A549 (cell line): Measurements from ENCODE around the gene CCDC74A. TPM values are rescaled to one million over a fixed set of nuclear protein-coding genes. Genes with fewer than 3 reads are reported as not detected.
A peak's percentile ranks its signal among the peaks of the same experiment; 100 is the strongest.
"Not testable (repeated sequence)": the region's sequence is repeated elsewhere in the genome, so short reads cannot be mapped to it uniquely, and the experiment has no call there.

Experiments
- ATAC-seq, 2 experiments: fragments of 200-7000 bp in 1 of 2; fragments of >200 bp in 1 of 2; cut with Nextera tagmentation in 1 of 2; cut with Tn5 transposase in 1 of 2; 3 replicates each; pipeline versions ENCODE4 v1.8.0 to v1.9.1; 2018 to 2020; ENCODE audit warnings: mild to moderate bottlenecking in 1 of 2, moderate library complexity in 1 of 2
- CTCF ChIA-PET: fragments of 300-600 bp; sonication (Branson Sonifier 250); formaldehyde crosslinking; extraction: SDS; loops from one replicate; lab custom pipeline; 2021; ENCODE audit warnings: antibody characterized with exemption, inconsistent platforms; lab: Yijun Ruan, JAX
- POLR2A ChIA-PET: fragments of 350-600 bp; formaldehyde crosslinking; extraction: SDS; loops from one replicate; lab custom pipeline; 2021; ENCODE audit warnings: antibody characterized with exemption, inconsistent platforms; lab: Yijun Ruan, JAX
- DNase-seq, 2 experiments: peaks; one replicate each; pipeline versions ENCODE4 v3.0.0 to v3.0.0-alpha.2; 2011 to 2016; ENCODE audit warnings: low read depth in 1 of 2, low spot score in 1 of 2
- FAIRE-seq: peaks from 2 replicates; lab custom pipeline; 2011; peaks lifted over from hg19 to GRCh38; lab: Jason Lieb, UNC
- H3K27ac ChIP-seq, 2 experiments: fragments of >200 bp; sonication (Bioruptor Twin); formaldehyde crosslinking; 3 replicates each; pipeline ENCODE4 v1.5.1; 2016 to 2017
- H3K4me1 ChIP-seq: fragments of >200 bp; sonication (Bioruptor Twin); formaldehyde crosslinking; 3 replicates; pipeline ENCODE4 v1.6.1; 2016
- H3K4me2 ChIP-seq: fragments of >200 bp; sonication (Bioruptor Twin); formaldehyde crosslinking; 3 replicates; pipeline ENCODE4 v1.6.1; 2016
- H3K4me3 ChIP-seq: fragments of >200 bp; sonication (Bioruptor Twin); formaldehyde crosslinking; 3 replicates; pipeline ENCODE4 v1.5.1; 2016
- H3K9me3 ChIP-seq: fragments of >200 bp; sonication (Bioruptor Twin); formaldehyde crosslinking; 3 replicates; pipeline ENCODE4 v1.6.1; 2016
- BHLHE40 ChIP-seq: IDR thresholded peaks from 2 replicates; pipeline ENCODE4 v1.6.1; 2012; ENCODE audit warnings: low read depth, low read length, inconsistent platforms
- CBX2 ChIP-seq: fragments of 200-600 bp; sonication (generic); IDR thresholded peaks from 2 replicates; pipeline ENCODE4 v1.6.1; 2016; ENCODE audit warnings: low read depth, mild to moderate bottlenecking, borderline replicate concordance
- CHD4 ChIP-seq: fragments of 200-600 bp; sonication (generic); IDR thresholded peaks from 2 replicates; pipeline ENCODE4 v1.6.1; 2016; ENCODE audit warnings: antibody characterized with exemption, mild to moderate bottlenecking, borderline replicate concordance
- EHMT2 ChIP-seq: fragments of 200-600 bp; sonication (generic); IDR thresholded peaks from 2 replicates; pipeline ENCODE4 v1.6.1; 2016; ENCODE audit warnings: antibody characterized with exemption, low read depth, mild to moderate bottlenecking, moderate library complexity
- EP300 ChIP-seq, 2 experiments: fragments of >200 bp; sonication (Bioruptor Twin); formaldehyde crosslinking; IDR thresholded peaks; 2 replicates in 1 of 2; 3 replicates in 1 of 2; pipeline ENCODE4 v1.6.1; 2016 to 2017
- FOSB ChIP-seq: fragments of 250-450 bp; sonication (Bioruptor Pico); IDR thresholded peaks from 2 replicates; pipeline ENCODE4 v1.5.0; 2020; ENCODE audit warnings: mild to moderate bottlenecking, moderate library complexity
- GATA3 ChIP-seq: IDR thresholded peaks from 2 replicates; pipeline ENCODE4 v1.6.1; 2012; ENCODE audit warnings: borderline replicate concordance
- HOXA7 ChIP-seq: fragments of 250-450 bp; sonication (Bioruptor Pico); IDR thresholded peaks from 2 replicates; pipeline ENCODE4 v1.5.0; 2020; ENCODE audit warnings: mild to moderate bottlenecking, moderate library complexity
- HOXB13 ChIP-seq: fragments of 250-450 bp; sonication (Bioruptor Pico); IDR thresholded peaks from 2 replicates; pipeline ENCODE4 v1.5.0; 2020; ENCODE audit warnings: low read depth, mild to moderate bottlenecking, moderate library complexity
- HOXB5 ChIP-seq: fragments of 250-450 bp; sonication (Bioruptor Pico); IDR thresholded peaks from 2 replicates; pipeline ENCODE4 v1.5.0; 2020; ENCODE audit warnings: mild to moderate bottlenecking, moderate library complexity
- JUN ChIP-seq, 2 experiments: fragments of >200 bp; sonication (Bioruptor Twin); formaldehyde crosslinking; IDR thresholded peaks; 2 replicates in 1 of 2; 3 replicates in 1 of 2; pipeline ENCODE4 v1.6.1; 2016 to 2017
- KDM5A ChIP-seq: fragments of 200-600 bp; sonication (generic); IDR thresholded peaks from 2 replicates; pipeline ENCODE4 v1.6.1; 2016; ENCODE audit warnings: antibody characterized with exemption, mild to moderate bottlenecking
- MYC ChIP-seq: IDR thresholded peaks from 2 replicates; pipeline ENCODE4 v1.6.1; 2012; ENCODE audit warnings: mild to moderate bottlenecking, inconsistent platforms, low read length, improper control_type of control experiment, borderline replicate concordance
- NPAS2 ChIP-seq: fragments of 250-450 bp; sonication (Bioruptor Pico); IDR thresholded peaks from 2 replicates; pipeline ENCODE4 v1.8.0; 2022; ENCODE audit warnings: mild to moderate bottlenecking, moderate library complexity, borderline replicate concordance
- NR3C1 ChIP-seq: fragments of >200 bp; sonication (Bioruptor Twin); formaldehyde crosslinking; IDR thresholded peaks from 3 replicates; pipeline ENCODE4 v1.6.1; 2017
- PHF8 ChIP-seq: fragments of 200-600 bp; sonication (generic); IDR thresholded peaks from 2 replicates; pipeline ENCODE4 v1.6.1; 2016; ENCODE audit warnings: low read depth, mild to moderate bottlenecking, antibody characterized with exemption, moderate library complexity, borderline replicate concordance
- POLR2A ChIP-seq: IDR thresholded peaks from 2 replicates; pipeline ENCODE4 v1.6.1; 2012; ENCODE audit warnings: mild to moderate bottlenecking, low read length
- POLR2AphosphoS2 ChIP-seq: conservative IDR thresholded peaks from 2 replicates; pipeline ENCODE4 v1.6.1; 2012; ENCODE audit warnings: low read length, improper control_type of control experiment, inconsistent platforms
- RAD21 ChIP-seq, 2 experiments: fragments of >200 bp in 1 of 2; sonication (Bioruptor Twin) in 1 of 2; formaldehyde crosslinking in 1 of 2; IDR thresholded peaks in 1 of 2; conservative IDR thresholded peaks in 1 of 2; 2 replicates in 1 of 2; 3 replicates in 1 of 2; pipeline ENCODE4 v1.6.1; 2012 to 2018; ENCODE audit warnings: inconsistent platforms in 1 of 2
- RFX5 ChIP-seq: fragments of 450-650 bp; IDR thresholded peaks from 2 replicates; pipeline ENCODE4 v1.7.1; 2014; ENCODE audit warnings: antibody characterized with exemption, mild to moderate bottlenecking, moderate library complexity
- SMC3 ChIP-seq: fragments of >200 bp; sonication (Bioruptor Twin); formaldehyde crosslinking; IDR thresholded peaks from 3 replicates; pipeline ENCODE4 v1.6.1; 2018; ENCODE audit warnings: inconsistent platforms
- ZC3H11A ChIP-seq: fragments of 450-650 bp; IDR thresholded peaks from 2 replicates; pipeline ENCODE4 v1.6.1; 2014; ENCODE audit warnings: antibody characterized with exemption, mild to moderate bottlenecking
- ZFP36 ChIP-seq: fragments of 450-650 bp; IDR thresholded peaks from 2 replicates; pipeline ENCODE4 v1.6.1; 2014; ENCODE audit warnings: borderline replicate concordance; ENCODE audit not compliant: partially characterized antibody
- ZNF302 ChIP-seq: fragments of 250-450 bp; sonication (Bioruptor Pico); IDR thresholded peaks from 2 replicates; pipeline ENCODE4 v1.9.0; 2021; ENCODE audit warnings: inconsistent platforms, mild to moderate bottlenecking, moderate library complexity
- WGBS: methylation state at CpG from one replicate; pipeline ENCODE4 v1.1.6; 2017; ENCODE audit errors: missing lambda C conversion rate; 5-methylcytosine and 5-hydroxymethylcytosine counted together
- polyA plus RNA-seq, 4 experiments: library from polyadenylated mRNA; depleted of rRNA in 3 of 4; stranded (reverse); fragments of >200 nt; fragmentation: RNase III in 1 of 4; extraction: RNeasy Plus Mini Kit Qiagen cat#74134 plus additional on column Dnase treatment in 1 of 4; gene quantifications; 2 replicates in 3 of 4; 3 replicates in 1 of 4; pipeline ENCODE4 v1.2.3, GENCODE V29; 2011 to 2017
- TF ChIP-seq, protein P1 (sequence below): fragments of 250-450 bp; sonication (Bioruptor Pico); IDR thresholded peaks from 2 replicates; pipeline ENCODE4 v1.5.0; 2021; ENCODE audit warnings: mild to moderate bottlenecking, moderate library complexity, borderline replicate concordance
- TF ChIP-seq, protein P2 (sequence below): IDR thresholded peaks from 2 replicates; pipeline ENCODE4 v1.6.1; 2012
- TF ChIP-seq, protein P3 (sequence below): IDR thresholded peaks from 2 replicates; pipeline ENCODE4 v1.6.1; 2012
- TF ChIP-seq, protein P4 (sequence below): IDR thresholded peaks from 2 replicates; pipeline ENCODE4 v1.6.1; 2012; ENCODE audit warnings: low read depth, borderline replicate concordance
- TF ChIP-seq, protein P5 (sequence below): fragments of 250-450 bp; sonication (Bioruptor Pico); IDR thresholded peaks from 2 replicates; pipeline ENCODE4 v1.5.0; 2020; ENCODE audit warnings: low read depth, mild to moderate bottlenecking, moderate library complexity
- TF ChIP-seq, protein P6 (sequence below): fragments of 450-650 bp; IDR thresholded peaks from 2 replicates; pipeline ENCODE4 v1.6.1; 2014; ENCODE audit warnings: antibody characterized with exemption

Gene CCDC74A
- polyA plus RNA-seq, 2 of the 4 experiments (the other 2 are of a cell fraction), result 9.9 to 11.7 TPM

DNA sequence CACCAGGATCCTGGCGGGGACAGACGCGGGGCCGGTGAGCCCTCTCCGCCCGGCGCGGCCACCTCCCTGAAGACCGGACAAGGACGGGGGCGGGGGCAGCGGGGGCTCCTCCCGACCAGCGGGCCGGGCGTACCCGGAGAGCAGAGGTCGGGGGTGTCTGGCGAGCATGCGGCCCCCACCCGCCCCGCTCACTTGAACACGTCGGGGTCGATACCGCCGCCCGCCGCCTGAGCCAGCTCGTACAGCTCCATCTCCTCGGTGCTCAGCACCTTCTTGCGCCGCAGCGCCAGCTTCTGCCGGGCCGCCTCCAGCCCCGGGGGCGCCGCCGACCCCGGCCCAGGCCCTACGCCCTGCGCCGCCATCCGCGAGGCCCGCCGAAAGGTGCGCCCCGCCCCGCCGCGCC is 35.7 kb upstream of the CCDC74A start, which contains the start of gene MZT2A:
Gene MZT2A, minus strand, starts transcription at position 383 of the 403 bp plus-strand sequence. Its CDS starts 21 bp downstream, at position 362.
- peak within 1 kb of the TSS; percentile 98 to 99 for H3K27ac ChIP-seq
- TF ChIP-seq PHF8, result peak; percentile 45
- ATAC-seq, result peak; percentile 5 to 35; a peak in 5 of 6 replicates
- DNase-seq, FAIRE-seq, H3K9me3 ChIP-seq: not testable (repeated sequence)
- H3K4me2 ChIP-seq, result peak within 1 kb of the TSS; percentile 99
- no CpG with 5 or more reads among the region's 53 CpGs for WGBS
- H3K4me3 ChIP-seq, result peak within 1 kb of the TSS; percentile 99
- peaks cover 26% of the 10 kb centered on the region; the same call in 2 of the 3 replicates for H3K4me1 ChIP-seq
- CTCF ChIA-PET, result interaction anchor here (0.6 to 2.7 kb wide), 21 partner anchors 9 to 753 kb away, joined by 3 to 25 read pairs (median 5); partner anchors contain the start of gene CCDC74A
- POLR2A ChIA-PET, result interaction anchor here (1.1 to 1.3 kb wide), 2 partner anchors 181 to 190 kb away, joined by 3 to 5 read pairs; no protein-coding TSS in a partner anchor

DNA sequence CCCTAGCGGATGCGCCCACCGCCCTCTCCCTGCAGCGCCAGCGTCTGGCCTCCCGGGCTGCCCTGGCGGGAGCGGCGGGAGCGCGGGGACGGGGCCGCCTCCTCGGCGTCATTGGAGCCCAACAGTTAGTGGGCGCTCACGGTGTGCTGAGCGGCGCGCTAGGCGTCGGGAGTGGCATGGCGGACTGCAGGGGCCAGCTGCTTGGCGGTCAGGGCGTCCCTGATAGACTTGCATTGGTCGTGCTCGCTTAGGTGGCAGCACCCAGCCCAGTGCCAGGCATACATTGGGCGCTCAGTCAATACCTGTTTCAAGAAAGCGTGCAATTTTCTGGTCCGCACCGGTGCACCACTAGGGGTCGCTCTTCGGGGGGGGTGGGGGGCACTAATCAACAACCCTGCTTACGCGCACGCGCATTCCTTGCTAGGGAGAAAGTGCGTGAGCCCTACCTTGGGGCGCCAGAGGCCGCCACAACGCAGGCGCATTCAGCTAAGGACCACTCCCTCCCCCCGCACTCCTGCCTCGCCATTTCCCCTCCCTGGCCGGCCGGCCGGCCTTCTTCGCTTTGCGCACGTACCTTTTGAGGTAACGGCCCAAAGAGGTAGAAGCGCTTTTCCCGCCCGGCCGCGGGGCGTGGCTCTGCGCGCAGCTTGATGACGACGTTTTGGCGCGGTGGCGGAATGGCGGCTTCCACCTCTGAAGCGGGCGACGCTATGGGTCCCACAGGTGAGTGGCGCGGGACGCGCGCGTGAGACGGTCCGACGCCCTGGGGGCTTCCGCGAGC is 35.1 kb upstream of the CCDC74A start:
- CTCF ChIA-PET, result interaction anchor here (0.6 to 2.7 kb wide), 31 partner anchors 9 to 754 kb away, joined by 3 to 25 read pairs (median 4); partner anchors contain the start of gene CCDC74A
- Histone ChIP-seq H3K4me3 (peak overlapping the region; percentile 99), H3K9me3 (no peaks in the 10 kb centered on the region), H3K27ac (peak overlapping the region; percentile 98 to 99), H3K4me1 (peaks cover 26% of the 10 kb centered on the region; the same call in 2 of the 3 replicates), H3K4me2 (peak overlapping the region; percentile 99)
- FAIRE-seq (no peak), DNase-seq (peak; percentile 93 to 98), ATAC-seq (peak; percentile 83 to 89)
- POLR2A ChIA-PET, result interaction anchor here (1.0 to 1.3 kb wide), 3 partner anchors 10 to 189 kb away, joined by 3 to 5 read pairs (median 3); no protein-coding TSS in a partner anchor
- WGBS, result under 1% methylated on average over 18 of the region's 79 CpGs
- TF ChIP-seq RFX5 (no peak), JUN (IDR thresholded peaks at IDR 0.05) (peak in 1 of 2 experiments; percentile 38; a peak in 2 of 5 replicates), POLR2AphosphoS2 (no peak), FOSB (CRISPR knock-in tag) (no peak), ZFP36 (no peak), ZNF302 (CRISPR knock-in tag) (no peak), HOXA7 (CRISPR knock-in tag) (no peak), MYC (no peak; the same call in none of the 2 replicates), HOXB13 (no peak), CBX2 (no peak), CHD4 (no peak), ZC3H11A (no peak), BHLHE40 (no peak), HOXB5 (CRISPR knock-in tag) (no peak), EHMT2 (no peak), NPAS2 (no peak), EP300 (IDR thresholded peaks at IDR 0.05) (no peak), SMC3 (peak; percentile 31; the same call in 2 of the 3 replicates), POLR2A (peak; percentile 55), NR3C1 (no peak), GATA3 (peak; percentile 12; the same call in 1 of the 2 replicates), KDM5A (peak; percentile 96), RAD21 (conservative IDR thresholded peaks at IDR 0.05 in 1 of 2, IDR thresholded peaks at IDR 0.05 in 1 of 2) (peak; percentile 5 to 31; a peak in 2 of 5 replicates)
- TF ChIP-seq, protein P1, sequence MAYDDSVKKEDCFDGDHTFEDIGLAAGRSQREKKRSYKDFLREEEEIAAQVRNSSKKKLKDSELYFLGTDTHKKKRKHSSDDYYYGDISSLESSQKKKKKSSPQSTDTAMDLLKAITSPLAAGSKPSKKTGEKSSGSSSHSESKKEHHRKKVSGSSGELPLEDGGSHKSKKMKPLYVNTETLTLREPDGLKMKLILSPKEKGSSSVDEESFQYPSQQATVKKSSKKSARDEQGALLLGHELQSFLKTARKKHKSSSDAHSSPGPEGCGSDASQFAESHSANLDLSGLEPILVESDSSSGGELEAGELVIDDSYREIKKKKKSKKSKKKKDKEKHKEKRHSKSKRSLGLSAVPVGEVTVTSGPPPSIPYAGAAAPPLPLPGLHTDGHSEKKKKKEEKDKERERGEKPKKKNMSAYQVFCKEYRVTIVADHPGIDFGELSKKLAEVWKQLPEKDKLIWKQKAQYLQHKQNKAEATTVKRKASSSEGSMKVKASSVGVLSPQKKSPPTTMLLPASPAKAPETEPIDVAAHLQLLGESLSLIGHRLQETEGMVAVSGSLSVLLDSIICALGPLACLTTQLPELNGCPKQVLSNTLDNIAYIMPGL (CRISPR knock-in tag), result no peak
- TF ChIP-seq, protein P2, sequence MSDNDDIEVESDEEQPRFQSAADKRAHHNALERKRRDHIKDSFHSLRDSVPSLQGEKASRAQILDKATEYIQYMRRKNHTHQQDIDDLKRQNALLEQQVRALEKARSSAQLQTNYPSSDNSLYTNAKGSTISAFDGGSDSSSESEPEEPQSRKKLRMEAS, result peak; percentile 76
- TF ChIP-seq, protein P3, sequence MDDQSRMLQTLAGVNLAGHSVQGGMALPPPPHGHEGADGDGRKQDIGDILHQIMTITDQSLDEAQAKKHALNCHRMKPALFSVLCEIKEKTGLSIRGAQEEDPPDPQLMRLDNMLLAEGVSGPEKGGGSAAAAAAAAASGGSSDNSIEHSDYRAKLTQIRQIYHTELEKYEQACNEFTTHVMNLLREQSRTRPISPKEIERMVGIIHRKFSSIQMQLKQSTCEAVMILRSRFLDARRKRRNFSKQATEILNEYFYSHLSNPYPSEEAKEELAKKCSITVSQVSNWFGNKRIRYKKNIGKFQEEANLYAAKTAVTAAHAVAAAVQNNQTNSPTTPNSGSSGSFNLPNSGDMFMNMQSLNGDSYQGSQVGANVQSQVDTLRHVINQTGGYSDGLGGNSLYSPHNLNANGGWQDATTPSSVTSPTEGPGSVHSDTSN, result no peak
- TF ChIP-seq, protein P4, sequence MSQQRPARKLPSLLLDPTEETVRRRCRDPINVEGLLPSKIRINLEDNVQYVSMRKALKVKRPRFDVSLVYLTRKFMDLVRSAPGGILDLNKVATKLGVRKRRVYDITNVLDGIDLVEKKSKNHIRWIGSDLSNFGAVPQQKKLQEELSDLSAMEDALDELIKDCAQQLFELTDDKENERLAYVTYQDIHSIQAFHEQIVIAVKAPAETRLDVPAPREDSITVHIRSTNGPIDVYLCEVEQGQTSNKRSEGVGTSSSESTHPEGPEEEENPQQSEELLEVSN, result peak; percentile 74; the same call in 1 of the 2 replicates
- TF ChIP-seq, protein P5, sequence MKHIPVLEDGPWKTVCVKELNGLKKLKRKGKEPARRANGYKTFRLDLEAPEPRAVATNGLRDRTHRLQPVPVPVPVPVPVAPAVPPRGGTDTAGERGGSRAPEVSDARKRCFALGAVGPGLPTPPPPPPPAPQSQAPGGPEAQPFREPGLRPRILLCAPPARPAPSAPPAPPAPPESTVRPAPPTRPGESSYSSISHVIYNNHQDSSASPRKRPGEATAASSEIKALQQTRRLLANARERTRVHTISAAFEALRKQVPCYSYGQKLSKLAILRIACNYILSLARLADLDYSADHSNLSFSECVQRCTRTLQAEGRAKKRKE (CRISPR knock-in tag), result no peak
- TF ChIP-seq, protein P6, sequence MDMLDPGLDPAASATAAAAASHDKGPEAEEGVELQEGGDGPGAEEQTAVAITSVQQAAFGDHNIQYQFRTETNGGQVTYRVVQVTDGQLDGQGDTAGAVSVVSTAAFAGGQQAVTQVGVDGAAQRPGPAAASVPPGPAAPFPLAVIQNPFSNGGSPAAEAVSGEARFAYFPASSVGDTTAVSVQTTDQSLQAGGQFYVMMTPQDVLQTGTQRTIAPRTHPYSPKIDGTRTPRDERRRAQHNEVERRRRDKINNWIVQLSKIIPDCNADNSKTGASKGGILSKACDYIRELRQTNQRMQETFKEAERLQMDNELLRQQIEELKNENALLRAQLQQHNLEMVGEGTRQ, result no peak
